AG10803 (cell line): ENCODE measurements around the gene L1CAM.
"Not testable (repeated sequence)": the region's sequence is repeated elsewhere in the genome, so short reads cannot be mapped to it uniquely, and the experiment has no call there.

ENCODE experiments used
- DNase-seq: peaks from one replicate; pipeline ENCODE4 v3.0.0; 2010; ENCODE audit warnings: low read depth
- H3K4me3 ChIP-seq: 2 replicates; pipeline ENCODE4 v1.5.1; 2011; ENCODE audit warnings: mild to moderate bottlenecking, low read length, control low read depth
- TF ChIP-seq, protein P1 (sequence below): conservative IDR thresholded peaks from 2 replicates; pipeline ENCODE4 v1.5.1; 2011; ENCODE audit warnings: mild to moderate bottlenecking, low read length, control low read depth, inconsistent platforms

L1CAM gene

DNA sequence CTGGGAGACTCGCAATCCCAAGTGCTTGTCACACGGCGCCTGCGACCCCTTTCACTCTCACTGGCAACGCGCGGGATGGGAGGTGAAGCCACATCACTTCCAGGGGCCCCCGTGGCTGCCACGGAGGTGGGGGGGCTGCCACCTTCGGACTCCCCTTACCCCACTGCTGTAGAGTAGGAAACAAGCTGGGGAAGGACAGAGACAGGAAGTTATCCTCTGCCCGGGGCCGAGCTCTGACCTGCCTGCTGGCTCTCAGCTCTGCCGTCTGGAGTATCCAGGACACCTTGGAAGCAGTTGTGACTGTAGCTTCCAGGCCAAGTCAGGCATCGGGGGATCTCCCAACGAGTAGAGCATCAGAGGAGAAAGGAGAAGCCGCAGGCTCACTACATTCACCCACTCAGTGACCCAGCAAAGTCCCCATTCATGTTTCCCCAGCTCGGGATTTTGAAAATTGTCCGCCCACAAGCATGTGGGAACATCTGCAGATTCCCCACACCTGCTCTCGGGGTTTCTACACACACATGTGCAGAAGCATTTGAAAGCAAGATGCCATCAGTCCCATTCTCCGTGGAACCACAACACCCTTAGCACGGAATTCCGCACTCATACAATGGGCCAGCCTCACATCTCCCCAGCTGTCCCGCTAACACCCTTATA, 66.5 kb downstream of the L1CAM start:
- DNase-seq = no peak
- TF ChIP-seq, protein P1, sequence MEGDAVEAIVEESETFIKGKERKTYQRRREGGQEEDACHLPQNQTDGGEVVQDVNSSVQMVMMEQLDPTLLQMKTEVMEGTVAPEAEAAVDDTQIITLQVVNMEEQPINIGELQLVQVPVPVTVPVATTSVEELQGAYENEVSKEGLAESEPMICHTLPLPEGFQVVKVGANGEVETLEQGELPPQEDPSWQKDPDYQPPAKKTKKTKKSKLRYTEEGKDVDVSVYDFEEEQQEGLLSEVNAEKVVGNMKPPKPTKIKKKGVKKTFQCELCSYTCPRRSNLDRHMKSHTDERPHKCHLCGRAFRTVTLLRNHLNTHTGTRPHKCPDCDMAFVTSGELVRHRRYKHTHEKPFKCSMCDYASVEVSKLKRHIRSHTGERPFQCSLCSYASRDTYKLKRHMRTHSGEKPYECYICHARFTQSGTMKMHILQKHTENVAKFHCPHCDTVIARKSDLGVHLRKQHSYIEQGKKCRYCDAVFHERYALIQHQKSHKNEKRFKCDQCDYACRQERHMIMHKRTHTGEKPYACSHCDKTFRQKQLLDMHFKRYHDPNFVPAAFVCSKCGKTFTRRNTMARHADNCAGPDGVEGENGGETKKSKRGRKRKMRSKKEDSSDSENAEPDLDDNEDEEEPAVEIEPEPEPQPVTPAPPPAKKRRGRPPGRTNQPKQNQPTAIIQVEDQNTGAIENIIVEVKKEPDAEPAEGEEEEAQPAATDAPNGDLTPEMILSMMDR = no peak
- peak overlapping the region; percentile 12 for H3K4me3 ChIP-seq

DNA sequence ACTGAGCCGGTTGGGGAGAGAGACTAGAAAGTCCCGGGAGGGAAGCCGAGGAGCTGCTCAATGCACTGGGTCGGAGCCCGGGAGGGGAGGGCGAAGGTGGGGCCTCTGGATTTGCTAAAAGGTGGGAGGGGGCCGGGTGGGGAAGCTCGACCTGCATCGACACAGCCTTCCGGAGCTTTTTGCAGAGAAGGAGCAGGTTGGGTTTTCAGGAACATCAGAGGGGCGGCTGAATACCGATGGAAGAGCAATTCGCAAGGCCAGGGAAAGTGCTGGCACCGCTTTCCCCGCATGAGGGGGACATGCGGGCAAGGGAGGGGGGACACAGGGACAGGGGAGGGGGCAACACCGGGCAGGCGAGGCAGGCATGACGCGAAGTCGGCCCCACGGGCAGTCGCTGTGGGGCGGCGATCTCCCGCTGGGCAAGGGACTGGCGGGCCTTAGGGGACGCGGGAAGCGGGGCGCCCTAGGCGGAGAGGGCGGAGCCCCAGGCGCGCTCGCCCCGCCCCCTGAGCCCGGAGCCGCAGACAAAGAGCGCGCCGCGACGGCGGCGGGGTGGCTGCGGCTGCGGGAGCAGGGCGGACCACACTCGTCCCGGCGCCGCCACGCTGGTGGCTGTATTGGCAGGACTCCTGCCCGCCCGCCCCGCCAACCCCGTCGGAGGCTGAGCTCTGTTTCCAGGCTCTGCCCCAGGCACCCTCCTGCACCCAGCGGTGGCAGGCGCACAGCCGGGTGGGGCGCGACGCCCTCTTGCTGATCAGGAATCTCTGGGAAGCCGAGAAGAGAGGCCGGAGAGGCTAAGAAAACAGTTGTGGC, 67.2 kb downstream of the L1CAM start:
- TF ChIP-seq, protein P1 = no peak
- DNase-seq = no peak
- peak overlapping the region; percentile 12 for H3K4me3 ChIP-seq

DNA sequence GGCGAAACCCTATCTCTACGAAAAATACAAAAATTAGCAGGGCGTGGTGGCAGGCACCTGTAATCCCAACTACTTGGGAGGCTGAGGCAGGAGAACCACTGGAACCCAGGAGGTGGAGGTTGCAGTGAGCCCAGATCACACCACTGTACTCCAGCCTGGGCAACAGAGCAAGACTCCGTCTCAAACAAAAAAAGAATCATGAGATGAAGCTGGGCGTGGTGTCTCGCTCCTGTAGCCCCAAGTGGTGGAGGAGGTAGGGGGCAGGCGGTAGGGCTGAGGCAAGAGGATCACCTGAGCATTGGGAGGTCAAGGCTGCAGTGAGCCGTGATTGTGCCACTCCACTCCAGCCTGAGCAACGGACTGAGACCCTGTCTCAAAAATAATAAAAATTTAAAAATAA, 67.9 kb downstream of the L1CAM start:
- H3K4me3 ChIP-seq, DNase-seq: not testable (repeated sequence)

DNA sequence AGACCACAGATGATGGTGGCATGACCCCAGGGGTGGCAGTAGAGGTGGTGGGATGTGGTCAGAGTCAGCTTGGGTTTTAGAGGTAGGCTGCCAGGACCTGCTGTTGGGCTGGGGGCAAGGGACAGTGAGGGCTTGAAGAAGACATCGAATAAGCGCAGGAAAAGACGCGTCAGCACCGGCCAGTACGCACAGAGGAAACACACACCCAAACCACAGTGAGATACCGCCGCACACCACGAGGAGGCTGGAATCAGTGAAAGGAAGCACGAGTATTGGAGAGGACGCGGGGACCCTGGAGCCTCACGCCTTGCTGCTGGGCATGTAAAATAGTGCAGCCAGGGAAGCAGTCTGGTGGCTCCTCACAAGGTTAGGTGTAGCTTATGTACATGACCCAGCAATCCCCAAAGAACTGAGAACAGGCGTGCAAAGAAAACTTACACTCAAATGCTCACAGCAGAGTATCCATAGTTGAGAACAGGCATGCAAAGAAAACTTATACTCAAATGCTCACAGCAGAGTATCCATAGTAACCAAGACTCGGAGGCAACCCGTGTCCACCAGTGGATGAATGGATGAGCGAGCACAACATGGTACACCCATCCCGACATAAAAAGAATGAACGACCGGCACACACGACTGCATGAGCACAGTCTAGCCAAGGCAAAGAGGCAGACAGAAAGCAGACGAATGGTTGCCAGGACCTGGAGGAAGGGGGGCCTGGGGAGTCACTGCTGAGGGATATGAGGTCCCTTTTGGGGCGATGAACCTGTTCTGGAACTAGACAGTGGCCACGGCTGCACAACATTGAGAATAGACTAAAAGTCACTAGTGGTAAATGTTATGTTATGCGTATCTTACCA, 68.9 kb downstream of the L1CAM start:
- TF ChIP-seq, protein P1 = no peak
- H3K4me3 ChIP-seq = no peak overlapping the region
- no peak for DNase-seq

DNA sequence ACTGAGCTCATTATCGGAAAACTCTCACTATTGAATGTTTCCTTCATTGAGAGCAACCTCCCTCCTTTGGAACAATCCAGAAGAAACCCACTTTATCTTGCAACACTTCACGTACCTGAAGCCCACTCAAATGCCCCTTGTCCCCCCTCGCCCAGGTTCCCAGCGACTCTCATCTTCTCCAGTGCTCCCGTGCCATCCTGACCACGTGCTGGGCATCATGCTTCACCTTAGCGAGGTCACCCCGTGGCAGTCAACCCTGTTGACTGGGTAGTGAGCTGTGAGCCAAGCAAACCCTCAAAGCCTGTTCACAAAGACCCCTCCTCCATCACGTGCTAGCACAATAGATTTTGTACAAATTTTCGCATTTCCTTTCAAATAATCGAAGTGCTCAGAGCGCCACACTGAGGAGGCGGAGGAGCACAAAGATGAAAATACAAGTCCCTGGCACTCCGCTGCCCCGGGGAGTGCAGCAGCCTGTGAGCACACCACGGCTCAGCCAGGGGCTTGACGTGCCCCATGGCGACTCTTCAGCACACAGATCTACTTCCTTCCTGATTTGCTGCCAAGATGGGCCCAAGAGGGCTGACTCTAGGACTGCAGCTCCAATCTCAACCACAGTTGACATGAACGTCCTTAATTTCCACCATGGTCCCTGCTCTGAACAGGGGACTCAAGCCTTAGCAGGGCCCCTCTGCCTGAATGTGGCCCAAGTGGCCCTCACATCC, 71.2 kb downstream of the L1CAM start:
- no peak for DNase-seq
- no peak overlapping the region for H3K4me3 ChIP-seq
- TF ChIP-seq, protein P1 = no peak

DNA sequence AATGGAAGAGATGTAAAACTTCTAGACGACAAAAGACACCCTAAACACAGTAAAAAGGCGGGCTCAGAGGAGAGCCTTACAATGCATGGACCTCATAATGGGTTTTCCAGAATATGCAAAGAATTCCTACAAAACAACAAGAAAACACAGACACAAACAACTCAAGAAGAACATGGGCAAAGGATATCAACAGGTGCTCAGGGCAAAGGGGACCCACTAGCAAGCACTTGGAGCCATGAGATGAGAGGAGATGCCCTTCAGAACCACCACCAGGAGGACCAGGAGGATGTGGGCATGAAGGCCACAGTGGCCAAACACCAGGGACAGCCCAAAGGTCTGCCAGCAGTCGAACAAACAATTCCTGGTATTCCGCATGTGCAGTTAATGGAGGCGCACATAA, 72.8 kb downstream of the L1CAM start:
- DNase-seq = no peak
- no peak overlapping the region for H3K4me3 ChIP-seq
- TF ChIP-seq, protein P1 = no peak

DNA sequence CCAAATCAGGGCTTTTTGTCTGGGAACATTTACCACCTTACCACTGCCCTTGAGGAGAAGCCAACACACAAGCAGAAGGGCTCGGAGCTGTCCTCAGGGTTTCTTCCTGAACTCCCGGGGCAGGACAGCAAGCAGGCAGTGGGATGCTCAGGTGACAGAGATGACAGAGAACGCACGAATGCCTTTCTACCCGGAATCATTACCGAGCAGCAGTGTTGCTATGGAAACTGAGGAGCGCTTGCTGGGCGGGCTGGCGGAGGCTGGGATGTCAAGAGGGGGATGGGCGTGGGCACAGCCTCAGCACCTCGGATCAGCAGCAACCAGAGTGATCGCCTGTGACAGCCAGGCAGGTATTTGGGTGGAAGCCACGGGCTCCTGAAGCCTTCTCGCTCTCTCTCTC, 73.8 kb downstream of the L1CAM start:
- H3K4me3 ChIP-seq = no peak overlapping the region
- TF ChIP-seq, protein P1 = no peak
- DNase-seq = no peak
